NT2/D1 (cell line): ENCODE data around the gene XRN2.

Experiments
- SUZ12 ChIP-seq: IDR thresholded peaks from 2 replicates; pipeline ENCODE4 v1.6.1; 2011; ENCODE audit not compliant: insufficient read length, insufficient read depth; ENCODE audit errors: extremely low read depth
- YY1 ChIP-seq: IDR thresholded peaks from 2 replicates; pipeline ENCODE4 v1.6.1; 2011; ENCODE audit not compliant: insufficient read length, insufficient read depth
- ZNF274 ChIP-seq: IDR thresholded peaks from 2 replicates; pipeline ENCODE4 v1.6.1; 2011; ENCODE audit warnings: mild to moderate bottlenecking, low read depth, low read length

- TF ChIP-seq ZNF274 (no peak), YY1 (no peak), SUZ12 (no peak)
These were observed 90.0 kb downstream of the XRN2 start for GRCh38 chr20:21393166-21393565.
